ENCODE measurements around the gene MTHFSD.

MTHFSD gene

GRCh38 chr16:86550281-86550680 is 4.8 kb downstream of the MTHFSD start:
- no peak for DNase-seq (ENCODE audit: low spot score)

DNA sequence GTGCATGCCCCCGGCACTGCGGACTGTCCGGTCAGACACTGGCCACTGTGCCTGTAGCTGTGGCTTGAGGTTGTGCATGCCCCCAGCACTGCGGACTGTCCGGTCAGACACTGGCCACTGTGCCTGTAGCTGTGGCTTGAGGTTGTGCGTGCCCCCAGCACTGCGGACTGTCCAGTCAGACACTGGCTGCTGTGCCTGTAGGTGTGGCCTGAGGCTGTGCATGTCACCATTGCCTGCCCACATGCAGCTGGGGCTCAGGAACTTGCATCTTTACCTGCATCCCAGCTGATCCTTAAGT is 5.2 kb downstream of the MTHFSD start:
- DNase-seq (ENCODE audit: low spot score): no peak

- no peak for DNase-seq (ENCODE audit: low spot score)
Observed at GRCh38 chr16:86549076-86549892, 5.8 kb downstream of the MTHFSD start.

GRCh38 chr16:86547286-86547685 is 7.7 kb downstream of the MTHFSD start:
- no peak for DNase-seq (ENCODE audit: low spot score)

DNA sequence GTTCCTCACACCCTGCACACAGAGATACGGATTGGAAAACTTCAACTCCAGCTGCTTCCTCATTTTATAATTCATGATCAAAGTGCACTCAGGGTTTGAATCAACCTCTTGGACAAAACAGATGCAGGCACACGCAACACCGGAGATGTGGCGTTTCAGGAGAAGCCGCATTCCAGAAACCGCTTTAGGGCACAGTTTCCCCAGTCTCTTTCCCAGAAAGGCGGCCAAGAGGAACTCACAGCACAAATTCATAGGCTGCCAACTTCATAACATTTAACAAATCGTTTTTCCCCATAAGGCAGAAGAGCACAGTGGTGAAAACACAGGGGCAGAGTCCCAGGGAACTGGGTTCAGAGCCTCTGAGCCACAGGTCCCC is 8.4 kb downstream of the MTHFSD start:
- no peak for DNase-seq (ENCODE audit: low spot score)

DNA sequence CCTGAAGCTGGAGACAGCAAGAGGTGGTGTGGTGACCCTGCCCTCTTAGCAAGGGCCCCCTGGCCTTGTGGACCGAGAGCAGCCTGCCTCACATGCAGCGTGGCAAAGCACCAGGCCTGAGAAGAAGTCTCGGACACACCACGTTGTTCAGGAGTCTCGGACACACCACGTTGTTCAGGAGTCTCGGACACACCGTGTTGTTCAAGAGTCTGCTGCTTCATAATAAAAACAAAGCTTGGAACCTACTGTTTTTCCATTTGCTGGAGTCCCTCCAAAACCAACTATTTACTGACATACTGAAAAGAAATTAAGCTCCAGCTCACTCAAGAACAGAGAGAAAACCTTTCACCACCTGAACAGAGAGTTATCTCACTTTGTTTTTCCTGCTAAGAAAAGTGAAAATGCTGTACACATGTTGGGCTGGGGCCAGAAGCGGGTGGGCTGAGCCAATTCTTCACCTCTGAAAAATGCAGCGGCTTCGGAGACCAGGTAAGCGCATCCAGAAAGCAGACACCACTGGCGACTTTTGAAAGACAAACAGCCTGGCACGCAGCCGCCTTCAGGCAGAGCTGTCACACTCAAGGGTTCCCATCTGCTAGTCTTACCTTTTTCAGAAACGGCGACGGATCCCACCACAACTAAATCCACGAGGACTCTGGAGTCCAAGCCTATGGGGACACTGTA is 8.9 kb downstream of the MTHFSD start:
- DNase-seq (ENCODE audit: low spot score): no peak

DNA sequence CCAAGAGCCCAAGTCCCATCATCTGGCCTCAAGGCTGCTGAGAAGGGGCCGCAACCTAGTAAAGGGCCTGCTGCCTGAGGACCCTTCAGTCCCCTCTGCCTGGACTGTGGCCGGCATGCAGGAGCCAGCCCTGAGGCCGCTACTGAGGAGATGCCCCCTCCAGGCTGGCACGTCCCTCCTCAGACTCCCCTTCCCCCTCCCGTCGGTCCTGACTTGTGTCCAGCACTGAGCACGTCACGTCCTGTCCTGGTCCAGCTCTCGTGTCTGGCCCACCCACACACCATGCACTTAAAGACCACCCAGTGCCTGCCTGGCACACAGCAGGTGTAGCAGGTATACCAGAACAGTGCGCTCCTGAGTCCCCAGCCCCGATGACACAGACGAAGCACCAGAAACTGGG is 9.6 kb downstream of the MTHFSD start:
- no peak for DNase-seq (ENCODE audit: low spot score)

DNA sequence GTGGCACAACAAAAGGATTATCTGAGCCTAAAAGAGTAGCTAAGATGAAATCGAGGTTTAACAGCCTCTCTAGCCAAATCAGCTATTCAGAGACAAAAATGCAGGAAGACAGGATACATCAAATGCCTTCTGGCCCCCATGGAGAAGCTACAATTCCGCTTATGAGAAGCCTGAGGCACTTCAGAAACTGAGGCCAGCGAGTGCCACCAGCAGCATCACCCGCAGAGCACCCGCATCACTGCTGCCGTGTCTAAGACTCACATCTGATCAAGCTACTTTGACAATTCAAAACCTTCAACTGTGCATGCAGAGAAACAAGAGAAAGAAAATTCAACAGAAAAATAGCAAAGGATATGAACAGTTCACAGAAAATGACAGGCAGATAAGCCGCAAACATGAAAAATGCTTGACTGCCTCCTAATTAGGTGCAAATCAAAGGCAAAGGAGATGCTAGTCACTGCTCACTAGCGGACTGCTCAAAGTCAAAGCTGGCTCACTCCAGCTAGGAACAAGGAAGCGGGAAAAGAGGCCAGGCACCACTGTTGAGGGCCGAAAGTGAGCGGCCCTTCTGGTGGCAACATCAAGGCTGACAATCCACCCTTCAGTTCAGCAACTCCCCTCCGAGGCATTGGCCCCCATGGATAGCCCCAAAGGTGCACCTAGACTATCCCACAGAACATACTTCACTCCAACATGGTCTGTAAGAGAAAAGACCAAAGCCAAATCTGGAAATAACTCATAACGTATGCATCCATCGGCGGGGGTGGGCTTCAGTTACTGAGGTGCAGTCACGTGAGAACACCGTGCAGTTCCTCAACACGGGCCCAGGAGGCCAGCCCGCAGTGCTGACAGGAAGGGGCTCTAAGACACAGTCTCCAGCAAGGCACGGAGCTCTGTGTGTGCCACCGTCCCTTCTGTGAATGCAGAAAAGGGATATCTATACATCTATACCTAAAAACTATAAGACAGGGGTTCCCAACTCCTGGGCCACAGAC is 12.0 kb downstream of the MTHFSD start:
- DNase-seq (ENCODE audit: low spot score): no peak

DNA sequence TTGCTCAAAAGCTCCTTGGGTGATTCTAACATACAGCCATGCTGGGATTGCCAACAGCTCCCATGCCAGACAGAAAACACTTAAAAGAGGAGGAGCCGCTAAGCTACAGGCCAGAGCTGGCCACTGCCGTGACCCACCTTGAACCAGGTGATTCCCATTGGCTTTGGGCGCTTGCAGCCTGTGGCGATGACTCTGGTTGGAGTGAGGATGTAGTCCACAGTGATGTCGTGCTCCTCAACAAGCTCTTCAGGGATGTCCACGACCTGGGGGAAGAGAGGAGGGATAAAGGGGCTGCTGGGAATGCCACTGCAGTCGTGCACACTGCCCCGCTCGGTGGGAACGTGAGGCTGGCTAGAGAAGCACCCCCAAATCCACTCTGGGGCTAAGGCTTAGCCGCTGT is 13.5 kb downstream of the MTHFSD start:
- no peak for DNase-seq (ENCODE audit: low spot score)

DNA sequence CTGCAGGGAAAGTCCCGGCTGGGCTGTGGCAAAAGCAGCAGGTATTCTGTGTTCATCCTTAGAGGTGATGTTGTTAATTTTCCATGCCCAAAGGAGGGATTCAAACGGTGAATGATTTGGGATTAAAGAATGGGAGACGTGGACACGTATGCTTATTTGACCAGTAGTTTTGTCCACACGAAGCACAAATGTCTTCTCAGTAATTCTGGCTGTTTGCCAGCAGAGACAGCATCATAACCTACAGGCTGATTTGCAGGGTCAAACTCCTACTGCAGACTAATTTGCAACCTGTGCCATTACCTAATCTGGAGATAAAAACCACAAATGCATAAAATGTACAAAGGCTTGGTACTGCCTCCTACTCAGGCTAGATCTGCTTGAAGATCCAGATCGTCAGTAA is 14.1 kb downstream of the MTHFSD start:
- DNase-seq (ENCODE audit: low spot score): no peak

- no peak for DNase-seq (ENCODE audit: low spot score)
Observed at GRCh38 chr16:86538196-86538780, 16.7 kb downstream of the MTHFSD start.

DNA sequence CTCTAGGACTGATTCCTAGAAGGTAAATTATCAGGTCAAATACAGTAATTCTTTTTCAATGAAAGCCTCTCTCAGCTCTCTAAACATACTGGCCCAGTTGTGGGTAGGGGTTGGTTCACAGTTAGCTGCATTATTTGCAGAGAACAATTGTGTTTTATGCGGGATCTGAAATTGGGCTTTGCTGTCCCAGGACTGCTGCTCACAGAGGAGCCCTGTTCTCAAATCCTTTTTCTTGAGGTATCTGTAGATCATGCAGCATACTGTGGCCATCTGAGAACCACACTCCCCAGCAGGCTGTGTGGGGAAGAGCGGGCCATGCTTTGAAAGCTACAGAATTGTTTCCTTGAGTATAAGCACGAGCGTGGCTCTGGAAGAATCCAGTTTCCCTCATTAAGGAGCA is 17.5 kb downstream of the MTHFSD start:
- no peak for DNase-seq (ENCODE audit: low spot score)

GRCh38 chr16:86536621-86537020 is 18.4 kb downstream of the MTHFSD start:
- DNase-seq (ENCODE audit: low spot score): no peak

DNA sequence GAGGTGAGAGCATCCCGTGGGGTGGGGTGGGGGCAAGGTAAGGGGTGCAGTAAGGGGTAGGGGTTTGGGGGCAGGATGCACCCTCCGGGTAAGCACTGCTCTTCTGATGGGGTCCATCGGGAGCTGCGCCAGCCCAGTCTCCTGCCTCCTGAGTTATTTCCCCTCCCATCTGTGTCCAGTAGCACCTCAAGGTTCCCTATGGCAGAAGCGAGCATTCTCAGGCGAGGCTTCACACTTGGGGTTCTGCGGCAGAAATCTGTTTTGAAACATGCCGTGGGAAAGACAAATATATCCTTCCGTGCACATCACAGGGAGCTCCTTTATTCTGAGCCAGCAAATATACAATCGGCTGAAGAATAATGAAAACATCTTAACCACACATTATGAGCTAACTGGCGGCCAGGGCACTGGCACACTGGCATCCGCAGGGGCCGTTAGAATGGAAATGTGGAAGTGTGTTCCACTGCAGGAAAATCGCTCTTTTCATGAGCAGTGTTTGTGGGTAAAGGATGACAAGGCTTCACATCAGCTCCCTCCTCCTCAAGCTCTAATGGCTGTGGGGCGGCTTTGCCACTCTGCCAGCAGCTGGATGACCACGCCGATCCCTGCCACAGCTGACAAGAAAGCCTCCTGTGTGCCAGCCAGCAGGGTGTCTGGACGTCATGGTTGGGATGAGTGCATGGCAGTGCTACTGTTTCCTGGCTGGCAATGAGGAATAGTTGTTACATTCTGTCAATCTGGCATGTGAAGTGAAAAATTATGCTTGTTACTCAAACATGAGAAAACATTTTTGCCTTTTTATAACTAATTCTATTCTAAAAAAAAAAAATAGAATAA is 20.0 kb downstream of the MTHFSD start:
- DNase-seq (ENCODE audit: low spot score): no peak

GRCh38 chr16:86533767-86534351 is 21.2 kb downstream of the MTHFSD start:
- no peak for DNase-seq (ENCODE audit: low spot score)

DNA sequence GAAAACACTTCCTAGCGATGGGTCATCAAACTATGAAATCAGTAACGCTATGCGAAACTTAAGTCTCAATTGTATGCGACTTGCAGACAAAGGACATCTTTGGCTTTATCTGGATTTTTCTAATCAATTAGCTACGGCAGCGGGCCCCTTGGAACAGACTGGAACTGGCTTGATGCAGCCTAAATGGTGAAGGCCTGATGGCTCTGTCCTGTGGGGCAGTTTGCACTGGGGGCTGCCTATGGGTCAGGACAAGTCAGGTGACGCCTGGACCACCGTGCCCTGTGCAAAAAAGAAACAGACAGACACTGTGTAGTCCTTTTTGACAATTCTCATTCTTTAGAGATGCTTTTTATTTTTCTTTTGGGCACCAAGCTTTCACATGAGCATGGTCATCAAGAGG is 22.0 kb downstream of the MTHFSD start:
- DNase-seq (ENCODE audit: low spot score): no peak

DNA sequence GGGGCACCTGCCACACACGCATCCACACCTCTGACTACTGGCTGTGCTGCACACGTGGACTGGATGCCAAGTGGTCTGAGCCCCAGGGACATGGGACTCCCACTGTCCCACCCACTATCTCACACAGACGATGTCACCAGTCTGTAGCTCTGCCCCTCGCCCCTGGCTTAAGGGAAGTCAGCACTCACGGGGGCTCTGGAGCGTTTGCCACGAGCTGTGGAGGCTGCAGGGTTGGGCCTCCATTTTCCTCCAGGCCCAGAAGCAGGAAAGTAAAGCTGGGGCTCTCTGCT is 22.6 kb downstream of the MTHFSD start:
- no peak for DNase-seq (ENCODE audit: low spot score)

- DNase-seq (ENCODE audit: low spot score): no peak
Observed at GRCh38 chr16:86531641-86532525, 23.2 kb downstream of the MTHFSD start.

DNA sequence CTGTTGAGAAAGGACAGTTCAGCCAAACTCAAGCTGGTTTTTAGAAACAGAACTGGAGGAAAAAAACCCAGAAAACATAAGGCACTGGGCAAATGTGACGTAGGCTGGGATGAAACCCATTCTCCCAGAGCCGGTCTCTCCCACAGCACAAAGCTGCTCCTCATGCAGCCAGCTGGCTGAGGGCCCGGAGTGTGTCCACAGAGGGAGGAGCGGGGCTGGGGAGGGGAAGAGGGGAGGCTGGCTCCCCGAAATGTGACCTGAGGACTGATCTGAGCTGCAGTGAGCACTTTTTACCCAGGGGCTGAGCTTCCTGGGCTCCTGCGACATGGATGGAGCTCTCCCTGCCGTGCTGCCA is 23.9 kb downstream of the MTHFSD start:
- no peak for DNase-seq (ENCODE audit: low spot score)
